Prostate gland (tissue), 2 donors: ENCODE measurements around the gene GNAI3. TPM values are rescaled to one million over a fixed set of nuclear protein-coding genes. Genes with fewer than 3 reads are reported as not detected.

Experiments
- DNase-seq: peaks from one replicate; pipeline ENCODE4 v3.0.0-alpha.2; 2019; ENCODE audit warnings: low spot score
- H3K27ac ChIP-seq, 2 donors: fragments of 200-600 bp; sonication (generic); 2 replicates each; pipeline ENCODE4 v1.5.1; 2017 to 2019
- H3K27me3 ChIP-seq: fragments of 200-600 bp; sonication (generic); replicated peaks from 2 replicates; pipeline ENCODE4 v1.5.1; 2019; ENCODE audit not compliant: insufficient read depth
- H3K36me3 ChIP-seq, 2 donors: fragments of 200-600 bp; sonication (generic); 1 replicate in 1 of 2; 2 replicates in 1 of 2; pipeline versions ENCODE4 v1.5.1 to v1.8.1; 2017 to 2019
- H3K4me1 ChIP-seq: fragments of 200-600 bp; sonication (generic); replicated peaks from 2 replicates; pipeline ENCODE4 v1.5.1; 2019
- H3K4me3 ChIP-seq, 2 donors: fragments of 200-600 bp; sonication (generic); 2 replicates each; pipeline ENCODE4 v1.5.1; 2017 to 2019
- H3K9me3 ChIP-seq: fragments of 200-600 bp; sonication (generic); 2 replicates; pipeline ENCODE4 v1.5.1; 2017
- POLR2A ChIP-seq: fragments of 450-650 bp; IDR thresholded peaks from one replicate; pipeline ENCODE4 v1.6.1; 2016; ENCODE audit warnings: antibody characterized with exemption, mild to moderate bottlenecking
- POLR2AphosphoS5 ChIP-seq: sonication (generic); formaldehyde crosslinking; IDR thresholded peaks from one replicate; pipeline ENCODE4 v1.6.1; 2017; ENCODE audit warnings: antibody characterized with exemption
- WGBS: methylation state at CpG from one replicate; pipeline ENCODE4 v1.1.5; 2018; 5-methylcytosine and 5-hydroxymethylcytosine counted together
- intact Hi-C: fragments of 100-400 bp; cut with DNase I; formaldehyde crosslinking; loops from one replicate; pipeline ENCODE4 v1.14.2; 2022
- total RNA-seq, 2 donors: library from RNA; depleted of rRNA; stranded (reverse); fragments of >200 nt; gene quantifications; one replicate each; pipeline ENCODE4 v1.1.0, GENCODE V29; 2016
- TF ChIP-seq, protein P1 (sequence below), 4 experiments: fragments of 200-600 bp in 2 of 4; fragments of 450-650 bp in 2 of 4; sonication (generic) in 2 of 4; IDR thresholded peaks; 1 replicate in 3 of 4; 2 replicates in 1 of 4; pipeline ENCODE4 v1.5.1; 2016 to 2019; ENCODE audit warnings: antibody characterized with exemption in 4 of 4, mild to moderate bottlenecking in 2 of 4, moderate library complexity in 2 of 4

GNAI3 gene
- total RNA-seq, 2 donors from 2014 or later: 5.1 to 5.4 TPM

DNA sequence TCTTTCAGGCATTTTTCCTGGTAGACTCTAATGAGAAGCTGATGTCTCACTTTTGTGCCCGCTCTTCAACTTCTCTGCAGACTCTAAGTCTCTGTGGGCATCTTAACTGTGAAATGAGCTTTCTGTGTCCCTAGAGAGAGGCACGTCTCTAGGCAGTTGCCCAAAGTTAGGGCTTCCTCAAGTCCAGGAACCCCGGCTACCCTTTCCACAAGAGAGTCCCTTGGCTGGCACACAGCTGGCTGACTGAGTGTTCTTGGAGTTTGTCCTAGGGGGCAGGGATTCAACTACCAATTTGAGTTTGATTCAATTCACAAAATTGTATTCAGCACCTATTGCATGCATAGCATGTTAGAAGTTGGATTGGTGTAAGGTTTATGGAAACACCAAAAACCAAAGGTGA lies 7.3 kb upstream of the GNAI3 start:
- WGBS: 85% methylated on average over 3 of the region's 3 CpGs
- H3K27ac ChIP-seq: no peak overlapping the region
- intact Hi-C loops: no loop called here
- H3K4me1 ChIP-seq: no peaks in the 10 kb centered on the region
- DNase-seq: no peak
- H3K27me3 ChIP-seq: no peaks in the 10 kb centered on the region
- TF ChIP-seq POLR2A: no peak
- TF ChIP-seq, protein P1, sequence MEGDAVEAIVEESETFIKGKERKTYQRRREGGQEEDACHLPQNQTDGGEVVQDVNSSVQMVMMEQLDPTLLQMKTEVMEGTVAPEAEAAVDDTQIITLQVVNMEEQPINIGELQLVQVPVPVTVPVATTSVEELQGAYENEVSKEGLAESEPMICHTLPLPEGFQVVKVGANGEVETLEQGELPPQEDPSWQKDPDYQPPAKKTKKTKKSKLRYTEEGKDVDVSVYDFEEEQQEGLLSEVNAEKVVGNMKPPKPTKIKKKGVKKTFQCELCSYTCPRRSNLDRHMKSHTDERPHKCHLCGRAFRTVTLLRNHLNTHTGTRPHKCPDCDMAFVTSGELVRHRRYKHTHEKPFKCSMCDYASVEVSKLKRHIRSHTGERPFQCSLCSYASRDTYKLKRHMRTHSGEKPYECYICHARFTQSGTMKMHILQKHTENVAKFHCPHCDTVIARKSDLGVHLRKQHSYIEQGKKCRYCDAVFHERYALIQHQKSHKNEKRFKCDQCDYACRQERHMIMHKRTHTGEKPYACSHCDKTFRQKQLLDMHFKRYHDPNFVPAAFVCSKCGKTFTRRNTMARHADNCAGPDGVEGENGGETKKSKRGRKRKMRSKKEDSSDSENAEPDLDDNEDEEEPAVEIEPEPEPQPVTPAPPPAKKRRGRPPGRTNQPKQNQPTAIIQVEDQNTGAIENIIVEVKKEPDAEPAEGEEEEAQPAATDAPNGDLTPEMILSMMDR (IDR thresholded peaks at IDR 0.05): no peak
- no peak for TF ChIP-seq POLR2AphosphoS5
- no peaks in the 10 kb centered on the region for H3K9me3 ChIP-seq
- no peak overlapping the region for H3K4me3 ChIP-seq
- no peaks in the 10 kb centered on the region for H3K36me3 ChIP-seq

DNA sequence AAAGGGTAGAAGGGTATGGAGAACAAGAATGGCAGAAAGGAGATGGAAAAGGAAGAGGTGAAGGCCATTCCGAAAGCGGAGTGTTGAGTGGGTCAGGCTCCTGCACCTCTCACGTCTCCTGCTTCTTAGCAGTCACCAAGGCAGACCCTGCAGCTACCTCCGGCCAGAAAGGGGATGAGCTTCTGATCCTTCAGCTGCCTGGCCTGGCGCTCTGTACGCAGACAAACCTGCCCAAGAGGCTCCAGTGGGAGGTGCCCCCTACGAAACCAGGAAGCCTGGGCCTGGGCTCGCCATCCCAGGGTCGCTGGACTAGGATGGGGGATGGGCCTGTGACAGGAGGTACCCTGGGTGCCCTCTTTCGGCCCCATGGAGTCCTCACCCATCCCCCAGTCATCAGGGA lies 5.8 kb upstream of the GNAI3 start:
- no peak for DNase-seq
- no peaks in the 10 kb centered on the region for H3K27me3 ChIP-seq
- H3K36me3 ChIP-seq: no peaks in the 10 kb centered on the region
- no peak for TF ChIP-seq POLR2A
- TF ChIP-seq POLR2AphosphoS5: no peak
- TF ChIP-seq, protein P1 (IDR thresholded peaks at IDR 0.05): no peak
- 77% methylated on average over 10 of the region's 10 CpGs for WGBS
- no peaks in the 10 kb centered on the region for H3K4me1 ChIP-seq
- no peaks in the 10 kb centered on the region for H3K9me3 ChIP-seq
- intact Hi-C loops: no loop called here
- H3K27ac ChIP-seq: no peak overlapping the region
- no peak overlapping the region for H3K4me3 ChIP-seq

DNA sequence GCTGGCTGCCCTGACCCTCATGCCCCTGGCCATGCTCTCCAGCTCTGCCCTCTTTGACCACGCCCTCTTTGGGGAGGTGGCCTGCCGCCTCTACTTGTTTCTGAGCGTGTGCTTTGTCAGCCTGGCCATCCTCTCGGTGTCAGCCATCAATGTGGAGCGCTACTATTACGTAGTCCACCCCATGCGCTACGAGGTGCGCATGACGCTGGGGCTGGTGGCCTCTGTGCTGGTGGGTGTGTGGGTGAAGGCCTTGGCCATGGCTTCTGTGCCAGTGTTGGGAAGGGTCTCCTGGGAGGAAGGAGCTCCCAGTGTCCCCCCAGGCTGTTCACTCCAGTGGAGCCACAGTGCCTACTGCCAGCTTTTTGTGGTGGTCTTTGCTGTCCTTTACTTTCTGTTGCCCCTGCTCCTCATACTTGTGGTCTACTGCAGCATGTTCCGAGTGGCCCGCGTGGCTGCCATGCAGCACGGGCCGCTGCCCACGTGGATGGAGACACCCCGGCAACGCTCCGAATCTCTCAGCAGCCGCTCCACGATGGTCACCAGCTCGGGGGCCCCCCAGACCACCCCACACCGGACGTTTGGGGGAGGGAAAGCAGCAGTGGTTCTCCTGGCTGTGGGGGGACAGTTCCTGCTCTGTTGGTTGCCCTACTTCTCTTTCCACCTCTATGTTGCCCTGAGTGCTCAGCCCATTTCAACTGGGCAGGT lies 5.0 kb upstream of the GNAI3 start:
- Histone ChIP-seq H3K27me3 (no peaks in the 10 kb centered on the region), H3K27ac (no peak overlapping the region), H3K4me3 (no peak overlapping the region), H3K9me3 (no peaks in the 10 kb centered on the region), H3K36me3 (no peaks in the 10 kb centered on the region), H3K4me1 (no peaks in the 10 kb centered on the region)
- TF ChIP-seq POLR2A (no peak), POLR2AphosphoS5 (no peak)
- TF ChIP-seq, protein P1 (IDR thresholded peaks at IDR 0.05): no peak
- intact Hi-C loops: no loop called here
- 88% methylated on average over 24 of the region's 24 CpGs for WGBS
- DNase-seq: no peak

DNA sequence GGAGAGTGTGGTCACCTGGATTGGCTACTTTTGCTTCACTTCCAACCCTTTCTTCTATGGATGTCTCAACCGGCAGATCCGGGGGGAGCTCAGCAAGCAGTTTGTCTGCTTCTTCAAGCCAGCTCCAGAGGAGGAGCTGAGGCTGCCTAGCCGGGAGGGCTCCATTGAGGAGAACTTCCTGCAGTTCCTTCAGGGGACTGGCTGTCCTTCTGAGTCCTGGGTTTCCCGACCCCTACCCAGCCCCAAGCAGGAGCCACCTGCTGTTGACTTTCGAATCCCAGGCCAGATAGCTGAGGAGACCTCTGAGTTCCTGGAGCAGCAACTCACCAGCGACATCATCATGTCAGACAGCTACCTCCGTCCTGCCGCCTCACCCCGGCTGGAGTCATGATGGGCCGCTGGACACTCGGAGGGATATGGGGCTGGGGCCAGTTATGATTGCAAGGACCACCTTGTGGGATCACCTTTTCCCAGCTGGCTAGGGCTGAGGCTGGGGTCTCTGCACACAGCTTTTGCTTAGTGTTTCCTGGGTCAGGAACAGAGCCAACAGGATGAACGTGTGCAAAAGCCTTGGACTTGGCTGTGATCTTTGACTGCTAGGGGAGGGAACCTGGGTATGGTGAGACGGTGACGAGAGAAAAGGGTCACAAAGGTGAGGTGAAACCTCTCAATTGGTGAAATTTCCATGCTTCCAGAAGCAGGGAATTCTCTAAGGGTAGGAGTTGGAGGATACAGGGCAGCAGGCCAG lies 4.3 kb upstream of the GNAI3 start:
- no peaks in the 10 kb centered on the region for H3K36me3 ChIP-seq
- TF ChIP-seq POLR2AphosphoS5: no peak
- TF ChIP-seq, protein P1 (IDR thresholded peaks at IDR 0.05): no peak
- TF ChIP-seq POLR2A: no peak
- H3K27ac ChIP-seq: no peak overlapping the region
- DNase-seq: no peak
- no peaks in the 10 kb centered on the region for H3K27me3 ChIP-seq
- H3K4me3 ChIP-seq: no peak overlapping the region
- no peaks in the 10 kb centered on the region for H3K9me3 ChIP-seq
- 69% methylated on average over 14 of the region's 14 CpGs for WGBS
- intact Hi-C loops: no loop called here
- no peaks in the 10 kb centered on the region for H3K4me1 ChIP-seq
